ENCODE results near the gene TNFSF15.

- TF ChIP-seq, protein P1, sequence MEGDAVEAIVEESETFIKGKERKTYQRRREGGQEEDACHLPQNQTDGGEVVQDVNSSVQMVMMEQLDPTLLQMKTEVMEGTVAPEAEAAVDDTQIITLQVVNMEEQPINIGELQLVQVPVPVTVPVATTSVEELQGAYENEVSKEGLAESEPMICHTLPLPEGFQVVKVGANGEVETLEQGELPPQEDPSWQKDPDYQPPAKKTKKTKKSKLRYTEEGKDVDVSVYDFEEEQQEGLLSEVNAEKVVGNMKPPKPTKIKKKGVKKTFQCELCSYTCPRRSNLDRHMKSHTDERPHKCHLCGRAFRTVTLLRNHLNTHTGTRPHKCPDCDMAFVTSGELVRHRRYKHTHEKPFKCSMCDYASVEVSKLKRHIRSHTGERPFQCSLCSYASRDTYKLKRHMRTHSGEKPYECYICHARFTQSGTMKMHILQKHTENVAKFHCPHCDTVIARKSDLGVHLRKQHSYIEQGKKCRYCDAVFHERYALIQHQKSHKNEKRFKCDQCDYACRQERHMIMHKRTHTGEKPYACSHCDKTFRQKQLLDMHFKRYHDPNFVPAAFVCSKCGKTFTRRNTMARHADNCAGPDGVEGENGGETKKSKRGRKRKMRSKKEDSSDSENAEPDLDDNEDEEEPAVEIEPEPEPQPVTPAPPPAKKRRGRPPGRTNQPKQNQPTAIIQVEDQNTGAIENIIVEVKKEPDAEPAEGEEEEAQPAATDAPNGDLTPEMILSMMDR (conservative IDR thresholded peaks at IDR 0.05; ENCODE audit: low read depth, low read length) = no peak
- TF ChIP-seq POLR2A (IDR thresholded peaks at IDR 0.05; ENCODE audit: low read depth, low read length) = no peak
- TF ChIP-seq RAD21 (IDR thresholded peaks at IDR 0.05; ENCODE audit: low read length) = no peak
- TF ChIP-seq SMC3 (IDR thresholded peaks at IDR 0.05; ENCODE audit: low read depth, low read length) = no peak
- no peak for TF ChIP-seq RFX5 (IDR thresholded peaks at IDR 0.05; ENCODE audit: low read depth, low read length)
- TF ChIP-seq, protein P2, sequence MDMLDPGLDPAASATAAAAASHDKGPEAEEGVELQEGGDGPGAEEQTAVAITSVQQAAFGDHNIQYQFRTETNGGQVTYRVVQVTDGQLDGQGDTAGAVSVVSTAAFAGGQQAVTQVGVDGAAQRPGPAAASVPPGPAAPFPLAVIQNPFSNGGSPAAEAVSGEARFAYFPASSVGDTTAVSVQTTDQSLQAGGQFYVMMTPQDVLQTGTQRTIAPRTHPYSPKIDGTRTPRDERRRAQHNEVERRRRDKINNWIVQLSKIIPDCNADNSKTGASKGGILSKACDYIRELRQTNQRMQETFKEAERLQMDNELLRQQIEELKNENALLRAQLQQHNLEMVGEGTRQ (IDR thresholded peaks at IDR 0.05; ENCODE audit: low read depth, low read length) = no peak
- no peak for TF ChIP-seq MAZ (IDR thresholded peaks at IDR 0.05; ENCODE audit: borderline replicate concordance, low read depth, low read length)
- TF ChIP-seq ELK1 (IDR thresholded peaks at IDR 0.05; ENCODE audit: borderline replicate concordance, low read depth, low read length) = no peak
- no peak for TF ChIP-seq MXI1 (IDR thresholded peaks at IDR 0.05; ENCODE audit: borderline replicate concordance, low read depth, low read length)
- TF ChIP-seq RCOR1 (IDR thresholded peaks at IDR 0.05; ENCODE audit: insufficient replicate concordance, low read length) = no peak
- no peak for TF ChIP-seq BHLHE40 (IDR thresholded peaks at IDR 0.05; ENCODE audit: low read depth, low read length)
- TF ChIP-seq FOS (IDR thresholded peaks at IDR 0.05; ENCODE audit: low read depth, low read length) = no peak
- TF ChIP-seq CHD1 (IDR thresholded peaks at IDR 0.05; ENCODE audit: low read depth, low read length) = no peak
These were observed 51.3 kb downstream of the TNFSF15 start for GRCh38 chr9:114754581-114754980.

All from IMR-90 (cell line).